SW480 (cell line): ENCODE measurements around the gene CERCAM.

ENCODE experiments used
- DNase-seq: peaks from one replicate; pipeline ENCODE4 v3.0.0-alpha.2; 2016; ENCODE audit warnings: low spot score

CERCAM gene, protein sequence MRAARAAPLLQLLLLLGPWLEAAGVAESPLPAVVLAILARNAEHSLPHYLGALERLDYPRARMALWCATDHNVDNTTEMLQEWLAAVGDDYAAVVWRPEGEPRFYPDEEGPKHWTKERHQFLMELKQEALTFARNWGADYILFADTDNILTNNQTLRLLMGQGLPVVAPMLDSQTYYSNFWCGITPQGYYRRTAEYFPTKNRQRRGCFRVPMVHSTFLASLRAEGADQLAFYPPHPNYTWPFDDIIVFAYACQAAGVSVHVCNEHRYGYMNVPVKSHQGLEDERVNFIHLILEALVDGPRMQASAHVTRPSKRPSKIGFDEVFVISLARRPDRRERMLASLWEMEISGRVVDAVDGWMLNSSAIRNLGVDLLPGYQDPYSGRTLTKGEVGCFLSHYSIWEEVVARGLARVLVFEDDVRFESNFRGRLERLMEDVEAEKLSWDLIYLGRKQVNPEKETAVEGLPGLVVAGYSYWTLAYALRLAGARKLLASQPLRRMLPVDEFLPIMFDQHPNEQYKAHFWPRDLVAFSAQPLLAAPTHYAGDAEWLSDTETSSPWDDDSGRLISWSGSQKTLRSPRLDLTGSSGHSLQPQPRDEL

GRCh38 chr9:128420651-128421481, at the start of gene CERCAM:
Gene CERCAM, plus strand, starts transcription at chr9:128420857. Its CDS starts 21 bp downstream, at chr9:128420878.
- peak; percentile 48 for DNase-seq

- DNase-seq, result no peak
Observed at GRCh38 chr9:128371630-128372117, 49.0 kb upstream of the CERCAM start.

GRCh38 chr9:128372188-128372641, 48.4 kb upstream of the CERCAM start:
- no peak for DNase-seq

- DNase-seq, result no peak
Observed at GRCh38 chr9:128372784-128373183, 47.9 kb upstream of the CERCAM start.

DNA sequence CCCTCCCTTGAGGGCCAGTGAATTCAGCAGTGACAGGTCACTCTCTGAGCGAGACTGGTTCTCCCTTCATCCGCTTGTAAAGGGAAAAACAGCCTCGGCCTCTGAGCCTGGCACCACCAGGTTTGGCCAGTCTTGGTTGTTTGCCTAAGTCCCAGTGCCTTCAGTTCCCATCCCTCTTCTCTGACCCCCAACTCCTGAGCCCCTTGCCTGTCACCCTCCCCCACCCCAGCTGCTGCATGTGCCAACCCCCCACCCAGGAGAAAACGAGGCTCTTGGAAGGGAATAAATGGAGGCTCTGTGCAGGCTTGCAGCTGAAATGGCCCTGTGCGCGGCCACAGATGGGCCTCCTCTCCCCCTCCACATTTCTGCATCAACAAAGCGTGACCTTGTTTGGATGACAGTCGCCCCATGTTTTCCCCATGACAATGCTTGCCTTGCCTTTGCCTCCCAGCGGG, 46.4 kb upstream of the CERCAM start:
- no peak for DNase-seq

DNA sequence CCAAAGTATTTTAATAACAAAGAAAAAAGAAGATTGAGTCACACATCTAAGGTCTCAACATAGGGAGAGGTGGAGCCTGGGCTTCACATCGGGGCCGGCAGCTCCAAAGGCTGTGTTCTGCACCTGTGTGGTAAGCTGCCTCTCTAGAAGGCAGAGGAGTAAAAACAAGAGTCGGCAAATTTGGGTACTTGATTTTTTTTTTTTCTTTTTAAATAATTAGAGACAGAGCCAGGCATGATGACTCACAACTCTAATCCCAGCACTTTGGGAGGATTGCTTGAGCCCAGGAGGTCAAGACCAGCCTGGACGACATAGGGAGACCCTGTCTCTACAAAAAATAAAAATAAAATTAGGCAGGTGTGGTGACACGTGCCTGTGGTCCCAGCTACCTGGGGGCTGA, 44.8 kb upstream of the CERCAM start:
- no peak for DNase-seq

DNA sequence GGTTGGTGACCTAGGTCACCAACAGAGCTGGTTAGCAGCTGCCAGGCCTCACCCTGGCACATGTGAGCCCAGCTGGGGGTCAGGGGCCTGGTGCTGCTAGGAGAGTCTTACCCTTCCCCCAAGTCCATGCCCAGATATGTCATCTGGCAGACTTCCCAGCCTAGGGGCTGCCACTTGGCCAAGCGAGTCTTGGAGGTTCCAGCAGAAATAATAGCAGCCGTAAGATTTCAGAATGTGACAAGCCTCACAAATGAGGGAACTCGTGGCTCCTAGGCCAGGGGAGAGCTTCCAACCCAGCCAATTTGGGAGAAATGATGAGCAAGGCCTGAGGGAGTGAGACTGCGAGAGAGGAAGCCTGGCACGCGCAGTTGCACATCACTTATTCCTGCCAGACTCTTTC, 38.4 kb upstream of the CERCAM start:
- no peak for DNase-seq

DNA sequence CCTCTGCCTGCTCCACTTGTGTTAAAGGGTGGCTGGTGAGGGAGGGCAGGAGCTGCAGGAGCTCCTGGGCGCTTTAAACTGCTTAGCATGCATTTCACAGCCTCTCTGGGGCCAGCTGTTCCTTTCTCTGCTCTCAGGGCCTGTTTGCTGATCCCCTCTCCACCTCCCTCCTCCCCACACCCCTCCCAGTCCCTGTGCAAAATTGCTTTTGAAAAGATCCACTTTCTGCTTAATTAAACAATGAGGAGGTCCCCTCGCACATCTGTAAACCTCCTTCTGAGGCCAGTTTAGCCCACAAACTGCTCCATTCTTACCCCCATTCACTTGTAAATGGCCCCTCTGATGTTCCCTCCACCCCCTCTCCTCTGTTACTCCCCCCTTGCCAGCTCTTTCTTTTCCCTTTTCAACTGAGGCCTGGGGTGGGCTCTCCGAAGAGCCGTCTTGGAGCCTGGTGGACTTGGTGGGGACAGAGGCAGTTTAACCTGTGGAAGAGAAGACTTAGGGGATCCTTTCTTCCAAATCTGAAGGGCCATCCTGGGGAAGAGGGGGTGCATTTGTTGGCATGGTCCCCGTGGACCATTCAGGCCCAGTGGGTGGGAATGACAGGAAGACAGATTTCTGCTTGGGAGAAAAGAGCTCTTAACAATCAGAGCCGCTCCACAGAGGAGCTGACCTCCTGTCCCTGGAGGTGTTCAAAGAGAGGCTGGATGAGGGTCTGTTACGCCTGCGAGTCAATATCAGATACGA, 37.5 kb upstream of the CERCAM start:
- no peak for DNase-seq

DNA sequence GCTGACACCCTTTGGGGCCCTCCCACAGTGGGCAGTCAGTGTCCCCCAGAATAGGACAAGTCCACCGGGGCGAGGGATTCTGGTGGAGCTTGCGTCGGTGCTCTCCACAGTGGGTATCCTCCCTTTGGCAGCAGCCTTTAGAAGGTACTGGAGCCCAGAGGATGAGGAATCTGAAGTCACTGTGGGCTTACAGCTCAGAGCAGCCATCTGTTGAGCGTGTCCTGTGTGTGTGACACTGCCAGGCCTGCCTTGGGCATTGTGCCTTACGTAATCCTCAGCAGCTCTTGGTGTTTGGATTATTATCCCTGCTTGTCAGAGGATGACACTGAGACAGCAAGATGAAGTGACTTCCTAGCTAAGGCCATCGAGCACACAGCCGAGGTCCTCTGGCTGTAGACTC, 36.9 kb upstream of the CERCAM start:
- no peak for DNase-seq

DNA sequence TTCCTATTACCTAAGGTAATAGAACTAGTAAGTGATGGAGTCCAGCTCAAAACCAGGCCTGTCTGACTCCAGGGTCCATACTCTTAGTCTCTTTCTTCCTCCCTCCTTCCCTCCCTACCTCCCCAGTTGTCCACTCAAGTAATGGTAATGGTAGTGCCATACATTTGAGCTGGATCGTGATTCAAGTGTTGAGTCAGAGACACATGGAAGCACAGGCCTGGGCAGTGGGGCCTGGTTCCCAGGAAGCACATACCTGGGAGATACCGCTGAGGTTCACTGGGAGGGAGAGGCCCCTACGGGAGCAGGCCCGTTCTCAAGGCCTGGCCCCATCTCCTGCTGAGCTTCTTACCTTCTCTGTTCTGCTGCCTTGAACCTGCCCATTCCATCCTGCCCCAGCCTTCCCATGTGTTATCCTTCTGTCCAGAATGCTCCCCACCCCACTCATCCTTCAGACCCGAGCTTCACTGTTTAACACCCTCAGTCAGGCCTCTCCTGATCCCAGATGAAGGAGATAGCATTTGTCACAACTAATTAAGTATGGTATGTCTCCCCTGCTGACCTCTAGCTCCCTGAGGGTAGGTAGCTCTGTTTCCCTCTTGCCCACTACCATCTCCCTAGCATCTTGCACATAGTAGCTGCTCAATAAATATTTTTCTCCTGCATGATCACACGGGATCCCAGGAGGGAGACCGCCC, 35.7 kb upstream of the CERCAM start:
- no peak for DNase-seq

DNA sequence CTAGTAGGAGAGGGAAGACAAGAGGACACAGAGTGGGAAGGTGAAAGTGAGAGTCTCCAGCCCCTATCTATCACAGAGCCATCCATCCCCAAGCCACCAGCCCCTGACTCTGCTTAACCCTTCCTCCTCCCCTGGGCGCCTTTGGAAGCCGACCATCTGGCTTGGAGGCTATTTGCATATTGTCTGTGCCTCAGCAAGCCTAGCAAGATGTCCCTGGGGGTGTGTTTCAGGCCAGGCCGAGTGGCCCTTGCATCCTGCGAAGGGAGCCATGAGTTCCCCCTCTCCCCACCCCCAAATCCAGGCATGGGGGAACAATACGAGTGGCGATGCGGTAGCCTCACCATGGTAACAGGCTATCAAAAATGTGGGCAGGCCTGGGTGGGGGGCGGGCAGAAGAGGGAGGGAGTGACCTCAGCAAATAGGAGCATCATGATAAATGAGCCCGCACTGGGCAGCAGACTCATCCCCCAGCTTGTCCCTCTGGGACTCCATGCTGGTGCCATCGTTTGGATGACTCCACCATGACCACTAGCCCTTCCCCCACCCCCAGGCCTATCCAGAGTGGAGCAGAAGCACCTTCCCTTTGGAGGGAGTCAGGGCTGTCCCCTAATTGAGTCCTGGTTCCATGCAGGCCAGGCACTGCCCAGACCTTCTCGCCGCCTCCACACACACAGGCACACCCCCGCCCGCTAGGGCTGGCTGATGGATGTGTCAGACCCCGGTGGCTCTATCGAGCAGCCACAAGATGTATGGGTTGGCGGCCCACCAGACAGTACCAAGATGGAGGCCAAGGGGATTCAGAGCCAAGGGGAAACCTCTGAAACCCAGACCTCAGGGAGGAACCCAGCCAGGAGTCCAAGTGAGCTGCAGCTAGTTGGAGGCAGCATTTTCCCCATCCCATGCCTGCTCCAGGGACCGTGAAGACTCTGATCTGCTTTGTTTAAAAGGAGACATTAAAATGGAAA, 34.9 kb upstream of the CERCAM start:
- DNase-seq, result no peak

DNA sequence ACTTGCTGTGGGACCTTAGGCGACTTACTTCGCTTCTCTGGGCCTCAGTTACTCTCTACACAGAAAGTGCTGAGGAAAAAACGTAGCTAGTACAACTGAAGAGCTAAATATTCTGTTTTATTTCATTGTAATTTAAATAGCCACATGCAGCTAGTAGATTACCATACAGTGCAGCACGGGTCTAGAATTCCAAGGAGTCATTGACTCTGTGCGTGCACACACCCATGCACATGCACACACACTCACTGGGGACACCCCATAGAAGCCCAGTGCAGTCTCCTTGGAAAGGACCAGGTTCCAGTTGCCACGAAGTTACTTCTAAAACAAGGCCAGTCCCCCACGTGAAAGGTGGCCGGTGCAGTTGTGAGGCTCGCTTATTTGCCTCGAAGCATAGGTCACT, 32.5 kb upstream of the CERCAM start:
- DNase-seq, result no peak

- DNase-seq, result no peak
Observed at GRCh38 chr9:128389395-128390149, 31.1 kb upstream of the CERCAM start.

GRCh38 chr9:128390150-128390812, 30.4 kb upstream of the CERCAM start:
- DNase-seq, result no peak

GRCh38 chr9:128390813-128391711, 29.6 kb upstream of the CERCAM start:
- no peak for DNase-seq

- DNase-seq, result no peak
Observed at GRCh38 chr9:128391956-128392301, 28.7 kb upstream of the CERCAM start.

DNA sequence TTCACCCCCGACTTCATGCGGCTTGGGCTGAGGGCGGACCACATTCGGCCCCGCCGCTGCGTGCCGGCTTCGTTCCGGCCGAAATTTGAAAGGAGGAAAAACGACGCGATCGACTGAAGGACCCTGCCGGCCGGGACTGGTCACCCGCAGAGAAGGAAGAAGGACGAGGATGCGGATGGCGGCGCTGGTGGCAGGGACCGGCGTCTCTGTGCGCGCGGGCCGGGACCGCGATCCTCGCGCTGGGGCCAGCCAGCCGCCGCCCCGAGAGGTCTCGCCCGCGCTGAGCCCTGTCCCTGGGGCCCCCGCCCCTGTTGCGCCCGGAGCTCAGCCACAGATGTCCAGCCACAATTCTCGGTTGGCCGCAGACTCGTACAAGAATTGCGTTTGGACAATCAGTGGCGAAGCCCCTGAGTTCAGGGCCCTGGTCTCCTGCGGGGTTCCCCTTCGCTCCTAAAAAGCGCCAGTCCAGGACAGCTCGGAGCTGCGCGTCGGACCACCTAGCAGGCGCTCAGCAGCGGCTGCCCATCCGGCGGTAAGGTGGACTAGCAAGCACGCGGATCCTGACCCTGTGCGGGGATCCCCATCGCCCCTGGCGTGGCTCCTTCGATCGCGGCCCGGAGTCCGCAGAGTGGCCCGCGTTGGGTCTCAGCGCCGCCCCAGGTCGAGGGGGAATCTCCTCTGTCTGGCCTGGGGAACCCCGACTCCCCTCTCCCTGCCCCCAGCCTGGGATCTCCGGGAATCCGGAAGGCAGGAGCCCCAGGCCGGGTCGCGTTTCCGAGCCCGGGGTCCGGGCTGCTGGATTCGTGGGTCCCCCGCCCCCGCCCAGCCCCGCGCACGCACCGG, 28.1 kb upstream of the CERCAM start:
- no peak for DNase-seq
